Nephron progenitor cell (in vitro differentiated cells): ENCODE measurements around the gene CACNA1A.

Source experiments
- DNase-seq: peaks from one replicate; pipeline ENCODE4 v3.0.0; 2021
- H3K27ac Mint-ChIP-seq: 2 replicates; pipeline ENCODE4 v1.8.0; 2021; ENCODE audit warnings: mild to moderate bottlenecking, moderate library complexity, mixed read lengths
- H3K27me3 Mint-ChIP-seq: 2 replicates; pipeline ENCODE4 v1.8.0; 2021; ENCODE audit warnings: mild to moderate bottlenecking, low read depth, mixed read lengths; ENCODE audit not compliant: poor library complexity
- H3K36me3 Mint-ChIP-seq: 2 replicates; pipeline ENCODE4 v1.8.0; 2021; ENCODE audit warnings: low read depth, mixed read lengths
- H3K4me1 Mint-ChIP-seq: 2 replicates; pipeline ENCODE4 v1.8.0; 2021; ENCODE audit warnings: mixed read lengths
- H3K4me3 Mint-ChIP-seq: 2 replicates; pipeline ENCODE4 v1.8.0; 2021; ENCODE audit warnings: mild to moderate bottlenecking, moderate library complexity, mixed read lengths
- H3K9me3 Mint-ChIP-seq: 2 replicates; pipeline ENCODE4 v1.8.0; 2021; ENCODE audit warnings: mild to moderate bottlenecking, moderate library complexity, mixed read lengths
- TF ChIP-seq, protein P1 (sequence below): fragments of 200-600 bp; sonication (generic); IDR thresholded peaks from 2 replicates; pipeline ENCODE4 v1.5.0; 2021; ENCODE audit warnings: antibody characterized with exemption

The CACNA1A gene

DNA sequence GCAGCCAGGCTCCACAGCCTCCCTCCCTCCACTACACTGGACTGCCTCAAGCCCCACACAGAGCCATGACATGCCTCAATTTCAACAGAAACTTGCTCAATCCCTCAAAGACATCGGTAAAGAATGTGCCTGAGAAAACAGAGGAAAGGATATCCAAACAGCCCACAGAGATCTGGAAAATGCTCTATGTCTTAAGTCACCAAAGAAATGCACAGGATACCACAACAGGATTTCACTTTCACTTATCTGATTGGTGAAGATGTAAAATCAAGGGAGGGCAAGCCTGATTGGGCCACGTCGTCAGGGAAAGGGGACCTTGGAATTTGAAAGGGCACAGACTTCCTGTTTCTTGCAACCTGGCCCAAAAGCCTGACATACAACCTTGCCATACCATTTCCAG is 14.2 kb downstream of the CACNA1A start:
- H3K9me3 Mint-ChIP-seq, result peaks cover 5% of the 10 kb centered on the region
- H3K4me3 Mint-ChIP-seq, result no peak overlapping the region
- H3K4me1 Mint-ChIP-seq, result no peaks in the 10 kb centered on the region
- H3K36me3 Mint-ChIP-seq, result no peaks in the 10 kb centered on the region
- DNase-seq, result no peak
- H3K27ac Mint-ChIP-seq, result no peak overlapping the region
- TF ChIP-seq, protein P1, sequence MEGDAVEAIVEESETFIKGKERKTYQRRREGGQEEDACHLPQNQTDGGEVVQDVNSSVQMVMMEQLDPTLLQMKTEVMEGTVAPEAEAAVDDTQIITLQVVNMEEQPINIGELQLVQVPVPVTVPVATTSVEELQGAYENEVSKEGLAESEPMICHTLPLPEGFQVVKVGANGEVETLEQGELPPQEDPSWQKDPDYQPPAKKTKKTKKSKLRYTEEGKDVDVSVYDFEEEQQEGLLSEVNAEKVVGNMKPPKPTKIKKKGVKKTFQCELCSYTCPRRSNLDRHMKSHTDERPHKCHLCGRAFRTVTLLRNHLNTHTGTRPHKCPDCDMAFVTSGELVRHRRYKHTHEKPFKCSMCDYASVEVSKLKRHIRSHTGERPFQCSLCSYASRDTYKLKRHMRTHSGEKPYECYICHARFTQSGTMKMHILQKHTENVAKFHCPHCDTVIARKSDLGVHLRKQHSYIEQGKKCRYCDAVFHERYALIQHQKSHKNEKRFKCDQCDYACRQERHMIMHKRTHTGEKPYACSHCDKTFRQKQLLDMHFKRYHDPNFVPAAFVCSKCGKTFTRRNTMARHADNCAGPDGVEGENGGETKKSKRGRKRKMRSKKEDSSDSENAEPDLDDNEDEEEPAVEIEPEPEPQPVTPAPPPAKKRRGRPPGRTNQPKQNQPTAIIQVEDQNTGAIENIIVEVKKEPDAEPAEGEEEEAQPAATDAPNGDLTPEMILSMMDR, result no peak
- H3K27me3 Mint-ChIP-seq, result peaks cover 21% of the 10 kb centered on the region

DNA sequence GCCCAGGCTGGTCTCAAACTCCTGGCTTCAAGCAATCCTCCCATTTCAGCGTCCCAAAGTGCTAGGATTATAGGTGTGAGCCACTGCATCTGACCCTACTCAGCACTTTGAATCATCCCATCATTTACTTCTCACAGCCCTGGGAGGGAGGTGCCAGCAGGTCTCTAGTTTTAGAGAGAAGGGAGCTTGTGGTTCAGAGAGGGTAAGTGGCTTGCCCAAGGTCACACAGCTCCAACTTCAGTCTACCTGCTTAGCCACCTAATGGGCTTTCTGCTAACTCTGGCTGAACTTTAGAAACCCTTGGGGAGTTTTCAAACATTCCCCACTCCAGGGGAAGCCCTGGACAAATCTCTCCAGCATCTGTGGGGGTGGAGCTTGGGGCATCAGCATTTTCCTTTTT is 18.3 kb downstream of the CACNA1A start:
- no peaks in the 10 kb centered on the region for H3K4me1 Mint-ChIP-seq
- H3K36me3 Mint-ChIP-seq, result no peaks in the 10 kb centered on the region
- DNase-seq, result no peak
- no peak overlapping the region for H3K27ac Mint-ChIP-seq
- H3K4me3 Mint-ChIP-seq, result no peak overlapping the region
- peaks cover 36% of the 10 kb centered on the region for H3K27me3 Mint-ChIP-seq
- peaks cover 10% of the 10 kb centered on the region for H3K9me3 Mint-ChIP-seq
- TF ChIP-seq, protein P1, result no peak

DNA sequence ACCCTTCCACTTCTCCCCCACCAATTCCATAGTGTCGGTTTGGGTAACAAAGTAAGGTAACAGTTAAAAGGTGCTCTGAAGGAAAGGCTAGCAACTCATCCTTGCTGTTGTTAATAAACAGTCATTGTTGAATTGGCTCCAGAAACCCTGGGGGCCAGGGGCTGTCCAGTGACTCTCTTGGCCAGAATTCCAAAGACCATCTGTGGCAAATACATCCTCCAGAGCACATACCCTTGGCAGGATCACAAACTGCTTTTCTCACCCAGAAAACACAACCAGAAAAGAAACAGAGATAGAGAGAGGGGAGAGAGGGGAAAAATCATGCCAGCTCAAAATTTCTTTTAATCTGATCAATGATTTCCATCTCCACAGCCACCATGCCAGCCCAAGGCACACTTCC is 22.1 kb downstream of the CACNA1A start:
- Mint-ChIP-seq H3K9me3 (peaks cover 14% of the 10 kb centered on the region), H3K27me3 (peaks cover 24% of the 10 kb centered on the region), H3K27ac (no peak overlapping the region), H3K4me1 (no peaks in the 10 kb centered on the region), H3K36me3 (no peaks in the 10 kb centered on the region), H3K4me3 (no peak overlapping the region)
- no peak for DNase-seq
- TF ChIP-seq, protein P1, result no peak

DNA sequence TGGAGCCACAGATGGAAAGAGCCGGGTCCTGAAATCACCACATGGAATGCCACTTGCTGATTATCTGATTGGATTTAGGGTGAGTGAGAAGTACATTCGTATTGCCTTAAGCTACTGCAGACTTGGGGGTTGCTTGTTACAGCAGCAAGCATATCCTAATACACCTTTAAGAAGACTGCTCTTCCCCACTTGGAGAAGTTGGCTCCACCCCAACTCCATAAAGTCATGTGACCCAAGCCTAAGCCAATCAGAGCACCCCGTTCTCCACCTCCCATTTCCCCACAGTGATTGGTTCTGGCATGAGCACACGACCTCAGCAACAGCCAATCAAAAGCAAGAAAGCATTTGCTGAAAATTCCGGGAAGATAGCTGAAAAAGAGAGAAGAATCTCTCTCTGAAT is 23.1 kb downstream of the CACNA1A start:
- Mint-ChIP-seq H3K4me3 (no peak overlapping the region), H3K9me3 (peaks cover 14% of the 10 kb centered on the region), H3K4me1 (no peaks in the 10 kb centered on the region), H3K27me3 (peaks cover 24% of the 10 kb centered on the region), H3K36me3 (no peaks in the 10 kb centered on the region), H3K27ac (no peak overlapping the region)
- DNase-seq, result no peak
- TF ChIP-seq, protein P1, result no peak

DNA sequence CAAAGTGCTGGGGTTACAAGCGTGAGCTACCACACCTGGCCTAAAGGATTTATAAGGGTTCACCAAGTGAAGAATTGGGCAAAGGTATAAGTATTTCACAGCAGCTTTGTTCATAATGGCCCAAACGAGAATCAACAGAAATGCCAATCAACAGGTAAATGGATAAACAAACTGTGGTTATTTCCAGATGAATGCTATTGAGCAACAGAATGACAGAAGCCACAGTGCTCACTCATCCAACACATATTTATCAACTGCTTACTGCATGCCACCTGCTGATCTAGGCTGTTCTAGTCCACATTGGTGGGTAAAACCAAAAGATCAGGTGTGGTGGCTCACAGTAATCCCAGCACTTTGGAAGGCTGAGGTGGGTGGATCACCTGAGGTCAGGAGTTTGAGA is 27.7 kb downstream of the CACNA1A start:
- DNase-seq, result no peak
- Mint-ChIP-seq H3K4me1 (no peaks in the 10 kb centered on the region), H3K27me3 (peaks cover 24% of the 10 kb centered on the region), H3K4me3 (no peak overlapping the region), H3K9me3 (peaks cover 45% of the 10 kb centered on the region), H3K36me3 (no peaks in the 10 kb centered on the region), H3K27ac (no peak overlapping the region)
- TF ChIP-seq, protein P1, result no peak

DNA sequence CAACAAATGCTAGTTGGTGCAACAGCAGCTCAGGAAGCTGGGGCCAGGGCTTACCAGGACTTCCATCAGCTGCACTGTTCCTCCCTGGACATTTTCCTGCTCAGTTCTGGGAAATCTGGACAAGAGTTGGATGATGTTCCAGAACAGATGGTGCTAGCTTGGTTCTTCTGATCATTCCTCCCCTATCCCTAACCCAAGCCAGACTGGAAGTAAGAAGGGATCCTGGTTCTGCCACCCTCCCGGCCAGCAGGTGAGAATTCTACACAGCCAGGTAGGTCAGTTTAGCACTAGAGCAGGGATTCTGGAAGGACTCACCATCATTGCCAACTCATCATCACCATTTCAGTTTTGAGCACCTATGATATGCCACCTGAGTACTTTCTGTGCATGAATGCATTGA is 30.2 kb downstream of the CACNA1A start:
- Mint-ChIP-seq H3K9me3 (peaks cover 38% of the 10 kb centered on the region), H3K36me3 (no peaks in the 10 kb centered on the region), H3K27ac (no peak overlapping the region), H3K4me3 (no peak overlapping the region), H3K27me3 (peaks cover 24% of the 10 kb centered on the region), H3K4me1 (no peaks in the 10 kb centered on the region)
- TF ChIP-seq, protein P1, result no peak
- no peak for DNase-seq
